WTC11 (cell line): ENCODE results near the gene BCL2L12. TPM values are rescaled to one million over a fixed set of nuclear protein-coding genes. Genes with fewer than 3 reads are reported as not detected.

Experiments used
- ATAC-seq: fragments of 200-7000 bp; cut with Tn5 transposase; 2 replicates; pipeline ENCODE4 v1.10.0; 2021; ENCODE audit warnings: mild to moderate bottlenecking, moderate library complexity
- CTCF ChIA-PET: fragments of 300-600 bp; sonication (Branson Sonifier 250); formaldehyde crosslinking; loops from one replicate; lab custom pipeline; 2021; ENCODE audit warnings: antibody characterized with exemption; lab: Charles Lee
- POLR2A ChIA-PET: fragments of 350-600 bp; sonication (Branson Sonifier 250); formaldehyde crosslinking; loops from one replicate; lab custom pipeline; 2021; ENCODE audit warnings: antibody characterized with exemption; lab: Charles Lee
- DNase-seq: peaks from one replicate; pipeline ENCODE4 v3.0.0; 2021; ENCODE audit warnings: low spot score
- H3K27ac Mint-ChIP-seq: 2 replicates; pipeline ENCODE4 v1.8.0; 2021; ENCODE audit warnings: mixed read lengths
- H3K27me3 Mint-ChIP-seq: 2 replicates; pipeline ENCODE4 v1.8.0; 2021; ENCODE audit warnings: low read depth, mild to moderate bottlenecking, moderate library complexity, mixed read lengths
- H3K36me3 Mint-ChIP-seq: 2 replicates; pipeline ENCODE4 v1.8.0; 2021; ENCODE audit warnings: mixed read lengths
- H3K4me1 Mint-ChIP-seq: 2 replicates; pipeline ENCODE4 v1.8.0; 2022; ENCODE audit warnings: mixed read lengths
- H3K4me3 Mint-ChIP-seq: 2 replicates; pipeline ENCODE4 v1.8.0; 2021; ENCODE audit warnings: mild to moderate bottlenecking, moderate library complexity, mixed read lengths
- H3K9me3 Mint-ChIP-seq: 2 replicates; pipeline ENCODE4 v1.8.0; 2021; ENCODE audit warnings: mixed read lengths
- CREB1 ChIP-seq: sonication (generic); formaldehyde crosslinking; IDR thresholded peaks from 2 replicates; pipeline ENCODE4 v1.8.0; 2023; ENCODE audit warnings: mild to moderate bottlenecking, missing genetic modification reagents
- ELF4 ChIP-seq: sonication (generic); formaldehyde crosslinking; IDR thresholded peaks from 2 replicates; pipeline ENCODE4 v1.8.1; 2022; ENCODE audit warnings: low read depth, mild to moderate bottlenecking, moderate library complexity, missing genetic modification reagents
- IRF1 ChIP-seq: sonication (generic); formaldehyde crosslinking; IDR thresholded peaks from 2 replicates; pipeline ENCODE4 v1.8.0; 2023; ENCODE audit warnings: missing genetic modification reagents
- KAT7 ChIP-seq: sonication (generic); formaldehyde crosslinking; IDR thresholded peaks from 2 replicates; pipeline ENCODE4 v1.8.1; 2023; ENCODE audit warnings: missing genetic modification reagents, mild to moderate bottlenecking, borderline replicate concordance
- NFATC4 ChIP-seq: fragments of 250-450 bp; sonication (Bioruptor Pico); IDR thresholded peaks from 2 replicates; pipeline ENCODE4 v1.9.0; 2021; ENCODE audit warnings: mild to moderate bottlenecking
- NR2C2 ChIP-seq: sonication (generic); formaldehyde crosslinking; IDR thresholded peaks from 2 replicates; pipeline ENCODE4 v1.8.0; 2022; ENCODE audit warnings: mild to moderate bottlenecking, missing genetic modification reagents
- NR3C1 ChIP-seq: sonication (generic); formaldehyde crosslinking; conservative IDR thresholded peaks from 2 replicates; pipeline ENCODE4 v1.8.1; 2023; ENCODE audit warnings: low read depth, mild to moderate bottlenecking, missing genetic modification reagents
- PRRX2 ChIP-seq: fragments of 250-450 bp; sonication (Bioruptor Pico); IDR thresholded peaks from 2 replicates; pipeline ENCODE4 v1.8.0; 2021; ENCODE audit warnings: mild to moderate bottlenecking
- SMAD4 ChIP-seq: sonication (generic); formaldehyde crosslinking; IDR thresholded peaks from 2 replicates; pipeline ENCODE4 v1.8.0; 2022; ENCODE audit warnings: mild to moderate bottlenecking, missing genetic modification reagents
- TEAD4 ChIP-seq: sonication (generic); formaldehyde crosslinking; IDR thresholded peaks from 2 replicates; pipeline ENCODE4 v1.8.0; 2022; ENCODE audit warnings: mild to moderate bottlenecking, missing genetic modification reagents
- ZNF121 ChIP-seq: sonication (generic); formaldehyde crosslinking; IDR thresholded peaks from 2 replicates; pipeline ENCODE4 v1.8.0; 2023; ENCODE audit warnings: missing genetic modification reagents
- ZNF263 ChIP-seq: sonication (generic); formaldehyde crosslinking; IDR thresholded peaks from 2 replicates; pipeline ENCODE4 v1.8.1; 2022; ENCODE audit warnings: low read depth, mild to moderate bottlenecking, moderate library complexity, missing genetic modification reagents
- ZNF396 ChIP-seq: fragments of 250-450 bp; sonication (Bioruptor Pico); IDR thresholded peaks from 2 replicates; pipeline ENCODE4 v1.8.0; 2021; ENCODE audit warnings: mild to moderate bottlenecking, moderate library complexity, borderline replicate concordance
- ZNF671 ChIP-seq: fragments of 250-450 bp; sonication (Bioruptor Pico); IDR thresholded peaks from 2 replicates; pipeline ENCODE4 v1.8.0; 2021; ENCODE audit warnings: mild to moderate bottlenecking
- total RNA-seq: library from RNA; stranded (reverse); gene quantifications from 3 replicates; pipeline ENCODE4 v1.2.3, GENCODE V29; 2021
- TF ChIP-seq, protein P1 (sequence below): fragments of 250-450 bp; sonication (Bioruptor Pico); IDR thresholded peaks from 2 replicates; pipeline ENCODE4 v1.9.0; 2021; ENCODE audit warnings: mild to moderate bottlenecking
- TF ChIP-seq, protein P2 (sequence below): sonication (generic); formaldehyde crosslinking; IDR thresholded peaks from 2 replicates; pipeline ENCODE4 v1.8.0; 2023; ENCODE audit warnings: missing genetic modification reagents, mild to moderate bottlenecking, borderline replicate concordance
- TF ChIP-seq, protein P3 (sequence below): sonication (generic); formaldehyde crosslinking; IDR thresholded peaks from 2 replicates; pipeline ENCODE4 v1.8.0; 2022; ENCODE audit warnings: mild to moderate bottlenecking, missing genetic modification reagents
- TF ChIP-seq, protein P4 (sequence below): sonication (generic); formaldehyde crosslinking; IDR thresholded peaks from 2 replicates; pipeline ENCODE4 v1.8.1; 2023; ENCODE audit warnings: mild to moderate bottlenecking, missing genetic modification reagents, borderline replicate concordance

The BCL2L12 gene
- total RNA-seq, 1 experiment from 2014 or later, result 146 TPM

GRCh38 chr19:49629659-49630058, 36.1 kb upstream of the BCL2L12 start:
- ChIA-PET CTCF (interaction anchor here (1.1 kb wide), 1 partner anchor 14 kb away, joined by 3 read pairs; no protein-coding TSS in a partner anchor), POLR2A (interaction anchor here (3.0 kb wide), 1 partner anchor 10 kb away, joined by 18 read pairs; the partner anchor contains the start of gene RRAS)
- H3K36me3 Mint-ChIP-seq, result peaks cover 14% of the 10 kb centered on the region; the same call in 1 of the 2 replicates
- H3K27ac Mint-ChIP-seq, result peak overlapping the region; percentile 92
- H3K27me3 Mint-ChIP-seq, result no peaks in the 10 kb centered on the region
- peaks cover 7% of the 10 kb centered on the region for H3K4me1 Mint-ChIP-seq
- no peak for DNase-seq
- TF ChIP-seq PRRX2 (CRISPR knock-in tag) (no peak), ZNF671 (no peak), NR3C1 (no peak), SMAD4 (CRISPR knock-in tag) (no peak), NFATC4 (no peak), KAT7 (CRISPR knock-in tag) (no peak), ZNF396 (no peak), ELF4 (CRISPR knock-in tag) (no peak), ZNF121 (CRISPR knock-in tag) (no peak), NR2C2 (CRISPR knock-in tag) (no peak), TEAD4 (no peak), ZNF263 (CRISPR knock-in tag) (no peak), IRF1 (CRISPR knock-in tag) (no peak), CREB1 (CRISPR knock-in tag) (no peak)
- TF ChIP-seq, protein P1, sequence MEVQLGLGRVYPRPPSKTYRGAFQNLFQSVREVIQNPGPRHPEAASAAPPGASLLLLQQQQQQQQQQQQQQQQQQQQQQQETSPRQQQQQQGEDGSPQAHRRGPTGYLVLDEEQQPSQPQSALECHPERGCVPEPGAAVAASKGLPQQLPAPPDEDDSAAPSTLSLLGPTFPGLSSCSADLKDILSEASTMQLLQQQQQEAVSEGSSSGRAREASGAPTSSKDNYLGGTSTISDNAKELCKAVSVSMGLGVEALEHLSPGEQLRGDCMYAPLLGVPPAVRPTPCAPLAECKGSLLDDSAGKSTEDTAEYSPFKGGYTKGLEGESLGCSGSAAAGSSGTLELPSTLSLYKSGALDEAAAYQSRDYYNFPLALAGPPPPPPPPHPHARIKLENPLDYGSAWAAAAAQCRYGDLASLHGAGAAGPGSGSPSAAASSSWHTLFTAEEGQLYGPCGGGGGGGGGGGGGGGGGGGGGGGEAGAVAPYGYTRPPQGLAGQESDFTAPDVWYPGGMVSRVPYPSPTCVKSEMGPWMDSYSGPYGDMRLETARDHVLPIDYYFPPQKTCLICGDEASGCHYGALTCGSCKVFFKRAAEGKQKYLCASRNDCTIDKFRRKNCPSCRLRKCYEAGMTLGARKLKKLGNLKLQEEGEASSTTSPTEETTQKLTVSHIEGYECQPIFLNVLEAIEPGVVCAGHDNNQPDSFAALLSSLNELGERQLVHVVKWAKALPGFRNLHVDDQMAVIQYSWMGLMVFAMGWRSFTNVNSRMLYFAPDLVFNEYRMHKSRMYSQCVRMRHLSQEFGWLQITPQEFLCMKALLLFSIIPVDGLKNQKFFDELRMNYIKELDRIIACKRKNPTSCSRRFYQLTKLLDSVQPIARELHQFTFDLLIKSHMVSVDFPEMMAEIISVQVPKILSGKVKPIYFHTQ (CRISPR knock-in tag), result no peak
- TF ChIP-seq, protein P2, sequence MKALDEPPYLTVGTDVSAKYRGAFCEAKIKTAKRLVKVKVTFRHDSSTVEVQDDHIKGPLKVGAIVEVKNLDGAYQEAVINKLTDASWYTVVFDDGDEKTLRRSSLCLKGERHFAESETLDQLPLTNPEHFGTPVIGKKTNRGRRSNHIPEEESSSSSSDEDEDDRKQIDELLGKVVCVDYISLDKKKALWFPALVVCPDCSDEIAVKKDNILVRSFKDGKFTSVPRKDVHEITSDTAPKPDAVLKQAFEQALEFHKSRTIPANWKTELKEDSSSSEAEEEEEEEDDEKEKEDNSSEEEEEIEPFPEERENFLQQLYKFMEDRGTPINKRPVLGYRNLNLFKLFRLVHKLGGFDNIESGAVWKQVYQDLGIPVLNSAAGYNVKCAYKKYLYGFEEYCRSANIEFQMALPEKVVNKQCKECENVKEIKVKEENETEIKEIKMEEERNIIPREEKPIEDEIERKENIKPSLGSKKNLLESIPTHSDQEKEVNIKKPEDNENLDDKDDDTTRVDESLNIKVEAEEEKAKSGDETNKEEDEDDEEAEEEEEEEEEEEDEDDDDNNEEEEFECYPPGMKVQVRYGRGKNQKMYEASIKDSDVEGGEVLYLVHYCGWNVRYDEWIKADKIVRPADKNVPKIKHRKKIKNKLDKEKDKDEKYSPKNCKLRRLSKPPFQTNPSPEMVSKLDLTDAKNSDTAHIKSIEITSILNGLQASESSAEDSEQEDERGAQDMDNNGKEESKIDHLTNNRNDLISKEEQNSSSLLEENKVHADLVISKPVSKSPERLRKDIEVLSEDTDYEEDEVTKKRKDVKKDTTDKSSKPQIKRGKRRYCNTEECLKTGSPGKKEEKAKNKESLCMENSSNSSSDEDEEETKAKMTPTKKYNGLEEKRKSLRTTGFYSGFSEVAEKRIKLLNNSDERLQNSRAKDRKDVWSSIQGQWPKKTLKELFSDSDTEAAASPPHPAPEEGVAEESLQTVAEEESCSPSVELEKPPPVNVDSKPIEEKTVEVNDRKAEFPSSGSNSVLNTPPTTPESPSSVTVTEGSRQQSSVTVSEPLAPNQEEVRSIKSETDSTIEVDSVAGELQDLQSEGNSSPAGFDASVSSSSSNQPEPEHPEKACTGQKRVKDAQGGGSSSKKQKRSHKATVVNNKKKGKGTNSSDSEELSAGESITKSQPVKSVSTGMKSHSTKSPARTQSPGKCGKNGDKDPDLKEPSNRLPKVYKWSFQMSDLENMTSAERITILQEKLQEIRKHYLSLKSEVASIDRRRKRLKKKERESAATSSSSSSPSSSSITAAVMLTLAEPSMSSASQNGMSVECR (CRISPR knock-in tag), result no peak
- TF ChIP-seq, protein P3, sequence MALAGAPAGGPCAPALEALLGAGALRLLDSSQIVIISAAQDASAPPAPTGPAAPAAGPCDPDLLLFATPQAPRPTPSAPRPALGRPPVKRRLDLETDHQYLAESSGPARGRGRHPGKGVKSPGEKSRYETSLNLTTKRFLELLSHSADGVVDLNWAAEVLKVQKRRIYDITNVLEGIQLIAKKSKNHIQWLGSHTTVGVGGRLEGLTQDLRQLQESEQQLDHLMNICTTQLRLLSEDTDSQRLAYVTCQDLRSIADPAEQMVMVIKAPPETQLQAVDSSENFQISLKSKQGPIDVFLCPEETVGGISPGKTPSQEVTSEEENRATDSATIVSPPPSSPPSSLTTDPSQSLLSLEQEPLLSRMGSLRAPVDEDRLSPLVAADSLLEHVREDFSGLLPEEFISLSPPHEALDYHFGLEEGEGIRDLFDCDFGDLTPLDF (CRISPR knock-in tag), result no peak
- TF ChIP-seq, protein P4, sequence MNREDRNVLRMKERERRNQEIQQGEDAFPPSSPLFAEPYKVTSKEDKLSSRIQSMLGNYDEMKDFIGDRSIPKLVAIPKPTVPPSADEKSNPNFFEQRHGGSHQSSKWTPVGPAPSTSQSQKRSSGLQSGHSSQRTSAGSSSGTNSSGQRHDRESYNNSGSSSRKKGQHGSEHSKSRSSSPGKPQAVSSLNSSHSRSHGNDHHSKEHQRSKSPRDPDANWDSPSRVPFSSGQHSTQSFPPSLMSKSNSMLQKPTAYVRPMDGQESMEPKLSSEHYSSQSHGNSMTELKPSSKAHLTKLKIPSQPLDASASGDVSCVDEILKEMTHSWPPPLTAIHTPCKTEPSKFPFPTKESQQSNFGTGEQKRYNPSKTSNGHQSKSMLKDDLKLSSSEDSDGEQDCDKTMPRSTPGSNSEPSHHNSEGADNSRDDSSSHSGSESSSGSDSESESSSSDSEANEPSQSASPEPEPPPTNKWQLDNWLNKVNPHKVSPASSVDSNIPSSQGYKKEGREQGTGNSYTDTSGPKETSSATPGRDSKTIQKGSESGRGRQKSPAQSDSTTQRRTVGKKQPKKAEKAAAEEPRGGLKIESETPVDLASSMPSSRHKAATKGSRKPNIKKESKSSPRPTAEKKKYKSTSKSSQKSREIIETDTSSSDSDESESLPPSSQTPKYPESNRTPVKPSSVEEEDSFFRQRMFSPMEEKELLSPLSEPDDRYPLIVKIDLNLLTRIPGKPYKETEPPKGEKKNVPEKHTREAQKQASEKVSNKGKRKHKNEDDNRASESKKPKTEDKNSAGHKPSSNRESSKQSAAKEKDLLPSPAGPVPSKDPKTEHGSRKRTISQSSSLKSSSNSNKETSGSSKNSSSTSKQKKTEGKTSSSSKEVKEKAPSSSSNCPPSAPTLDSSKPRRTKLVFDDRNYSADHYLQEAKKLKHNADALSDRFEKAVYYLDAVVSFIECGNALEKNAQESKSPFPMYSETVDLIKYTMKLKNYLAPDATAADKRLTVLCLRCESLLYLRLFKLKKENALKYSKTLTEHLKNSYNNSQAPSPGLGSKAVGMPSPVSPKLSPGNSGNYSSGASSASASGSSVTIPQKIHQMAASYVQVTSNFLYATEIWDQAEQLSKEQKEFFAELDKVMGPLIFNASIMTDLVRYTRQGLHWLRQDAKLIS (CRISPR knock-in tag), result no peak
- TF ChIP-seq, all 79 proteins: peak for 0
- Mint-ChIP-seq H3K4me3 (no peak overlapping the region), H3K9me3 (no peaks in the 10 kb centered on the region)
- no peak for ATAC-seq
